ENCODE data around the gene IRAK2. TPM values are rescaled to one million over a fixed set of nuclear protein-coding genes. Genes with fewer than 3 reads are reported as not detected.
A peak's percentile ranks its signal among the peaks of the same experiment; 100 is the strongest.

The IRAK2 gene
- total RNA-seq, result 1 to 10 TPM; 2.5 to 8.7 (median 6.2) TPM
- 1 to 10 TPM; 2.1 to 3.7 (median 2.3) TPM for polyA plus RNA-seq
- long read RNA-seq, donor 1, result 0 reads
- long read RNA-seq, donor 2, result 0 reads
- long read RNA-seq, donor 3, result 0 reads
- long read RNA-seq, donor 4, partial matches to known transcripts, result 0 of 1 reads
- long read RNA-seq, donor 4, other reads (novel, unspliced or antisense), result 0 of 1 reads
- long read RNA-seq, donor 5, transcript IRAK2-201 (13 exons, 3,483 nt), result major isoform, 24 of 30 reads
- long read RNA-seq, donor 5, partial matches to known transcripts, result 3 of 30 reads
- long read RNA-seq, donor 5, other reads (novel, unspliced or antisense), result 3 of 30 reads
- long read RNA-seq, donor 6, partial matches to known transcripts, result 0 of 1 reads
- long read RNA-seq, donor 6, other reads (novel, unspliced or antisense), result 1 of 1 reads
- long read RNA-seq, donor 7, result 0 reads
- long read RNA-seq, donor 8, partial matches to known transcripts, result 0 of 2 reads
- long read RNA-seq, donor 8, other reads (novel, unspliced or antisense), result 0 of 2 reads
- long read RNA-seq, donor 9, result 0 reads
- long read RNA-seq, donor 10, result 0 reads

DNA sequence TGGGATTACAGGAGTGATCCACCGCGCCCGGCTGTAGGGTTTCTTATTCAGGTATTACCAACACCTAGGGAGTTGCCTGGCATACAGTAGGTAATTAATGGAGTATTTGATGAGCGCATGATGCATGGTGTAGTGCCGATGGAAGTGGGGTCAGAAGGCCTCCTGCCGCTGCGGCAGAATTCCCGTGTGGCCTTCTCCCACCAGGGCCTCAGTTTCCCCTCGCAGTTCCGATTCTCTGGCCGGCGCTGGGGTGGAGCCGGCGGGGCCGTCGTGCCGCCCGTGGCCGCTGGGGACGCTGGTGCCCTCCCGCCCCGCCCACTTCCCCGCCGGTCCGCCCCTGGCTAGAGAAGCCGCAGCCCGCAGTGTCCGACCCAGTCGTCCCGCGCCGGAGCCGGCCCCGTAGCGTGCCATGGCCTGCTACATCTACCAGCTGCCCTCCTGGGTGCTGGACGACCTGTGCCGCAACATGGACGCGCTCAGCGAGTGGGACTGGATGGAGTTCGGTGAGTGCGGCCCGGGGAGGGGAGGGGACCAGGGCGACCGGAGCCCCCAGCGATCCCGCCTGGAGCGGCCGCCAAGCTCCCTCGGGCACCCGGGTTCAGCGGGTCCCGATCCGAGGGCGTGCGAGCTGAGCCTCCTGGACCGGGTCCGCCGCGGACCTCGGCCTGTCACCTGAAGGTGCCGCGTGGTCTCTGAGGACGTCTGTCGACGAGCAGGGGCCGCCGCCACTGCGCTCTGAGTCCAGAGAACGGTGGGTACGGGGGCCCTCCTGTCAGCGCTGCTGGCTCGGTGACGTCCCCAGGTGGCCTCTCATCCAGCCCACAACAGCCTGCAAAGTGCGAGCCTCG lies at the start of gene IRAK2:
Gene IRAK2 (plus strand): TSS at position 374 of the 848 bp plus-strand sequence. CDS start 36 bp downstream, at position 410.
- intact Hi-C loops (cut with DNase I), result loop anchor here in 1 of 2 donors (5.0 kb wide), 1 partner anchor 63 kb away; no protein-coding TSS in a partner anchor
- 2 to 38% (median 11%) methylated on average over 3 to 76 of the region's 76 CpGs for WGBS, 4 donors
- H3K4me3 ChIP-seq, result peak within 1 kb of the TSS; percentile 66 to 96 (median 86)
- H3K36me3 ChIP-seq (replicated peaks in 1 of 2), result no peaks in the 10 kb centered on the region
- no peaks in the 10 kb centered on the region for H3K27me3 ChIP-seq
- peaks cover 3 to 10% of the 10 kb centered on the region in 2 donors for H3K4me1 ChIP-seq (replicated peaks in 1 of 2)
- peak; percentile 72 to 83 (median 79) for DNase-seq
- peak within 1 kb of the TSS in 3 of 5 donors; percentile 72 to 85 (median 74) for H3K27ac ChIP-seq
- no peaks in the 10 kb centered on the region for H3K9me3 ChIP-seq (replicated peaks in 1 of 3)
- TF ChIP-seq, protein P1, sequence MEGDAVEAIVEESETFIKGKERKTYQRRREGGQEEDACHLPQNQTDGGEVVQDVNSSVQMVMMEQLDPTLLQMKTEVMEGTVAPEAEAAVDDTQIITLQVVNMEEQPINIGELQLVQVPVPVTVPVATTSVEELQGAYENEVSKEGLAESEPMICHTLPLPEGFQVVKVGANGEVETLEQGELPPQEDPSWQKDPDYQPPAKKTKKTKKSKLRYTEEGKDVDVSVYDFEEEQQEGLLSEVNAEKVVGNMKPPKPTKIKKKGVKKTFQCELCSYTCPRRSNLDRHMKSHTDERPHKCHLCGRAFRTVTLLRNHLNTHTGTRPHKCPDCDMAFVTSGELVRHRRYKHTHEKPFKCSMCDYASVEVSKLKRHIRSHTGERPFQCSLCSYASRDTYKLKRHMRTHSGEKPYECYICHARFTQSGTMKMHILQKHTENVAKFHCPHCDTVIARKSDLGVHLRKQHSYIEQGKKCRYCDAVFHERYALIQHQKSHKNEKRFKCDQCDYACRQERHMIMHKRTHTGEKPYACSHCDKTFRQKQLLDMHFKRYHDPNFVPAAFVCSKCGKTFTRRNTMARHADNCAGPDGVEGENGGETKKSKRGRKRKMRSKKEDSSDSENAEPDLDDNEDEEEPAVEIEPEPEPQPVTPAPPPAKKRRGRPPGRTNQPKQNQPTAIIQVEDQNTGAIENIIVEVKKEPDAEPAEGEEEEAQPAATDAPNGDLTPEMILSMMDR (IDR thresholded peaks at IDR 0.05), result peak; percentile 54 to 97 (median 76)
- peak in 1 of 2 donors; percentile 80 for TF ChIP-seq POLR2A (IDR thresholded peaks at IDR 0.05)

DNA sequence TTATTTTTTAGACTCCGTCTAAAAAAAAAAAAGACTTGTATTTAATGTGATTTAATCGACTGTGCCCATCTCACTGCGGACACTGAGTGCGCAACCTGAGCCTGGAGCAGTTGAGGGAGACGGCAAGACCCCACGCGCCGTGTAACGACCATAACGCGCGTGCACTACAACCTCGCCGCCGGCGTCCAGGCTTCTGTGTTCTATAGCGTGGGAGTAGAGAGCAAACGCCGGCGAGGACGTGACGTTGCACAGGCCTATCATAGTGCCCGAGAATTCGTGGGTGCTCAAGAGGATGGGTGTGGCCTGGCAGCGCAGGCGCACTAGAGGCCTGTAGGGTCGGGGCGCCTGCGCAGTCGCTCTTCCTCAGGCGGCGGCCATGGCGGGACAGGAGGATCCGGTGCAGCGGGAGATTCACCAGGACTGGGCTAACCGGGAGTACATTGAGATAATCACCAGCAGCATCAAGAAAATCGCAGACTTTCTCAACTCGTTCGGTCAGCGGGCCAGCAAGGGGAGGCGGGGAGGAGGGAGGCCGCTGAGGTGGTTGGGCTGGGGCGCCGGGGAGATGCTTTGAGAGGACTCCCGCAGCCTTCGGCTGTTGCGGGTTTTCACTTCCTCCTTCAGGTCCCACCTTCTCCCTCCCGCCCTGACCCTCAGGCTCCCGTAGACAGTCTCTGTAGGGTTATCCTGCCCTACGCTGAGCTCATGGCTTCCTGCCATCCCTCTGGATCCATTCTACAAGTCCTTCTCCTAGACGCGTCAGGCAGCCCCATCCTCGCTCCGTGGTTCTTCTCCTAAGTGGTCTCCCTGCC lies 49.2 kb upstream of the IRAK2 start, which contains the start of gene BRK1:
Gene BRK1 (plus strand): TSS at position 350 of the 812 bp plus-strand sequence. CDS start 27 bp downstream, at position 377.
- TF ChIP-seq POLR2A (IDR thresholded peaks at IDR 0.05), result peak; percentile 70 to 91
- TF ChIP-seq, protein P1 (IDR thresholded peaks at IDR 0.05), result peak in 2 of 6 experiments; percentile 11 to 20
- H3K27ac ChIP-seq, result peak within 1 kb of the TSS in 4 of 5 donors; percentile 36 to 87 (median 62)
- 0 to 1% (median 1%) methylated on average over 33 to 54 of the region's 54 CpGs for WGBS, 4 donors
- H3K9me3 ChIP-seq (replicated peaks in 1 of 3), result no peaks in the 10 kb centered on the region
- peak; percentile 93 to 99 (median 96) for DNase-seq
- no peaks in the 10 kb centered on the region for H3K27me3 ChIP-seq
- no peaks in the 10 kb centered on the region for H3K36me3 ChIP-seq (replicated peaks in 1 of 2)
- H3K4me1 ChIP-seq (replicated peaks in 1 of 2), result peaks cover 8 to 26% of the 10 kb centered on the region in 2 donors
- intact Hi-C loops (cut with DNase I), result no loop called here
- H3K4me3 ChIP-seq, result peak within 1 kb of the TSS; percentile 9 to 74 (median 53)

- Histone ChIP-seq H3K27me3 (no peaks in the 10 kb centered on the region), H3K27ac (peak overlapping the region in 3 of 5 donors; percentile 31 to 87 (median 77)), H3K9me3 (replicated peaks in 1 of 3) (no peaks in the 10 kb centered on the region), H3K4me1 (replicated peaks in 1 of 2) (peaks cover 8 to 26% of the 10 kb centered on the region in 2 donors), H3K36me3 (replicated peaks in 1 of 2) (no peaks in the 10 kb centered on the region), H3K4me3 (peak overlapping the region; percentile 9 to 74 (median 53))
- TF ChIP-seq, protein P1 (IDR thresholded peaks at IDR 0.05), result no peak
- no peak for TF ChIP-seq POLR2A (IDR thresholded peaks at IDR 0.05)
- WGBS, 4 donors, result 0 to 1% (median 0%) methylated on average over 10 of the region's 10 CpGs
- DNase-seq, result no peak
- intact Hi-C loops (cut with DNase I), result no loop called here
Observed at GRCh38 chr3:10116138-10116460, 48.6 kb upstream of the IRAK2 start.
